ENCODE results near the gene BATF.

The BATF gene

DNA sequence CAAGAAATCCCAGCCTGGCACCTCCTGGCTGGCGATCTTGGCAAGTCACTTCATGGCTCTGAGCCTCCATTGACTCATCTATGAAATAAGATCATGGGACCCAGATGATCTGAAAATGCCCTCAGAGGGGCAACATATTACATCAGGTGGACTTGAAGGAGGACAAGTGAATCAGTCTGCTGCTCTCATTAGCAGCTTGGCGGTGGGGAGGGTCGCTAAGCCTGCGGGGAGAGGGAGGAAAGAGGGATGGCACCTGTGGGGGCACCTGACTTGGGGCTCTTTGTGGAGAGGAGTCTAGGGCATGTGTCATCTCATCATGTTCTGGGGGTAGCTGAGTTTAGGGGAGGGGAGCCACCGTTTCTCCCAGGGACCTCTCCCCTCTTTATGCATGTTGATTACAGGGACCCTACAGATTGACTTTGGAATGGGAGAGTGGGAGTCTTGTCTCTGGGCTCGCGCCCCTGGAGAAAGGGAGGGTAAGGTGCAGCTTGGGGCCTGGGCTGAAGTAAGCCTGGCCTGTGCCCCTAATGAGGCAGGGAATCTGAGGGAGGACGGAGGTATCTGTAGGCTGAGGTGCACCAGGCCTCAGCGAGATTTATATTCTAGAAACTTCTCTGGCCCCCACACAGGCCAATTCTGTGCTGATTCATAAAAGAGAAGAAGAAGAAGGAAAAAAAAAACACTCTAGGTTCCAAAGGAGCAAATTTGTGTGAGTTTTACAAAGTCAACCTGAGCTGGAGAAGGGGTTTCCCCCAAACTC, 29.3 kb upstream of the BATF start:
- DNase-seq (ENCODE audit: low read depth in 1 of 2, low spot score in 1 of 2): no peak
- in situ Hi-C loops (cut with HindIII; ENCODE audit: low pct_unique_long_range_greater_than_20kb, low sequenced_read_pairs): no loop called here
- no peak for TF ChIP-seq JUND (IDR thresholded peaks at IDR 0.05; ENCODE audit: low read depth)

DNA sequence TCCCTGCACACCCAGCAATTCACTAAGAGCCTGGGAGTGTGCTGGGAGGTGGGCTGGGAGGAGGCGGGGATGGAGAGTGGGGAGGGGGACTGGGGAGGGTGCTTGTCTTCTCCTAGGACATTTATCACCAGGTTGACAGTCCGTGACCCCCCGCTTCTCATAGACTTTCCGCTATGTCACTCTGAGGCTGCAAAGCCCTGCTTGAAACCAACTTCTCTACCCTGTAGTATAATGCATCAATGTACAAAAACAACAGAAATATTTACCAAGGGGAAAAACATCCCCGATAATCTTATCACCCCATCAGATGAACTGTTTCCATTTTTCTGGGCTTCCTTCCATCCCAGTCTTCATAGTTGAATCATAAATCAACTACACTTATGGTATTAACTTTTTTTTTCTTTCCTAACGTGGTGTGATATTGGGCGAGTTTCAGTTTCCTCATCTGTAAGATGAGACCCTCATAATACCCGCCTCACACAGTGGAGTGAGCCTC, 28.6 kb upstream of the BATF start:
- no peak for DNase-seq (ENCODE audit: low read depth in 1 of 2, low spot score in 1 of 2)
- in situ Hi-C loops (cut with HindIII; ENCODE audit: low pct_unique_long_range_greater_than_20kb, low sequenced_read_pairs): no loop called here
- no peak for TF ChIP-seq JUND (IDR thresholded peaks at IDR 0.05; ENCODE audit: low read depth)

DNA sequence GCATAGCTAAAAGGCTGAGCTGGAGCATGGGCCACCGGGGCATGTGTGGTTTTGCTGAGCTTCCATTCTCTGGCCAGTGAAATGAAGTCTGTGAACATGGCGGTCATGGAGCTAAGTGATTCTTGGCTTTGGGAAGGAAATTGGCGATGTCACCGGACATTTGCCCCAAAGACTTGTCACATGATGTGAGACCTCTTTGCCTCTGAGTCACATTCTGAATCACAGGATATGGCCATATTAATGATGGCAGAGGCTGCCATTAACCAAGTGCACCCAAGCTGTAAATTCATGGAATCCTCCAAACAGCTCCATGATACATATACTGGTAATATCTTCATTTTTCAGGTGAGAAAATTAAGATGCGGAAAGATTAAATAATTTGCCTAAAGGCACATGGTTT, 27.4 kb upstream of the BATF start:
- no peak for DNase-seq (ENCODE audit: low read depth in 1 of 2, low spot score in 1 of 2)
- no peak for TF ChIP-seq JUND (IDR thresholded peaks at IDR 0.05; ENCODE audit: low read depth)
- in situ Hi-C loops (cut with HindIII; ENCODE audit: low pct_unique_long_range_greater_than_20kb, low sequenced_read_pairs): no loop called here

DNA sequence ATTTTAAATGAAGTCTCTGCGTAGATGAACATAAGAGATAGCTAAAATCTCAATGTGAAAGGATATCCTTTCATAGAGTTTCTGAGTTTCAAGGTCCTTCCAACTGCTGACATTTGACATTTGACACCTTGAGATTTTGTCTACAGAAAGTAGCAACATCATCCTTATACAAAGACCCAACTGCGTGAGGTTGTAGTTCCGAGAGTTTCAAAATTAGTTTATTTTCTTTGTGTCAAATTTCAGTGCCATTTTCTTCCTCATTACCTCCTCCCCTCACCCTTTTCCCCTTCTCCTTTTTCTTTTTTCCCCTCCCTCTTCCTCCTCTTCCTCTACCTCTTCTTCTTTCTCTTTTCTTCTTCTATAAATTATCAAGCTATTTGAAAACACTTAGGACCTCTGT, 26.9 kb upstream of the BATF start:
- in situ Hi-C loops (cut with HindIII; ENCODE audit: low pct_unique_long_range_greater_than_20kb, low sequenced_read_pairs): no loop called here
- no peak for DNase-seq (ENCODE audit: low read depth in 1 of 2, low spot score in 1 of 2)
- TF ChIP-seq JUND (IDR thresholded peaks at IDR 0.05; ENCODE audit: low read depth): no peak

DNA sequence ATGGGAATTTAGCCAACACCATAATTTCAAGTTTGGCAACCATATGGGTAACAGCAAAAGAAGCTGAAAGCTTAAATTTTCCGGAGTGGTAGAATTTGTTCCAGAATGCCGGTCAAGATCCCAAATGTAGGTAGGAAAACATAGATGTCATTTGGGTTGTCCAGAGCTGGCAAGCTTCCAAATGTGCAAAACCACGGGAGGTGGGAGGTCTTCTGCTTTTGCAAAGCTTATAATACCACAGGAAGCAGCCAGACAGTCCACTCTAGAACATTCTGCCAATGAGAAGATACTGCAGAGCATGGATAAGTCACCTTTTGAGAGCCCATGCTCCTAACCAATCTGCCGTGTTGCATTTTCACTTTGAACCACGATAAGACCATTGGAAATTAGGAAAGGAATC, 26.4 kb upstream of the BATF start:
- in situ Hi-C loops (cut with HindIII; ENCODE audit: low pct_unique_long_range_greater_than_20kb, low sequenced_read_pairs): no loop called here
- no peak for TF ChIP-seq JUND (IDR thresholded peaks at IDR 0.05; ENCODE audit: low read depth)
- no peak for DNase-seq (ENCODE audit: low read depth in 1 of 2, low spot score in 1 of 2)

DNA sequence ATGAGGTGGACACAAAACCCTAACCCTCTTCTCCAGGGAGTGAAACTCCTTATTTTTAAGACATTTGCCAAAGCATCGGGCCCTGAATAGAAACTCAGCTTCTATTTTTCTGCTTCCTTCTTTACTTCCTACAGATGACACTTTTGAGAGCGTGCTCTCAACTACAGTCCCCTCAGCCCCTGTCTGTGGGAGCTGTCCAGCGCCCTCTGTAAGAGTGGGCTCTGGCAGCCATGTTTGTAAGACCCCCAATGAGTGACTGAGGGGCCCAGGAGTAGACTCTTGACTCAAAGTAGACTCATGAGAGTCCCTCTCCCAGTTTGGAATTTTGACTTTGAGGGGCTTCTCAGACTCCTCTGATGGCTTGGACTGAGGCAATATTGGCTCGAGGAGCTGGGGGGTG, 25.5 kb upstream of the BATF start:
- in situ Hi-C loops (cut with HindIII; ENCODE audit: low pct_unique_long_range_greater_than_20kb, low sequenced_read_pairs): no loop called here
- no peak for DNase-seq (ENCODE audit: low read depth in 1 of 2, low spot score in 1 of 2)

DNA sequence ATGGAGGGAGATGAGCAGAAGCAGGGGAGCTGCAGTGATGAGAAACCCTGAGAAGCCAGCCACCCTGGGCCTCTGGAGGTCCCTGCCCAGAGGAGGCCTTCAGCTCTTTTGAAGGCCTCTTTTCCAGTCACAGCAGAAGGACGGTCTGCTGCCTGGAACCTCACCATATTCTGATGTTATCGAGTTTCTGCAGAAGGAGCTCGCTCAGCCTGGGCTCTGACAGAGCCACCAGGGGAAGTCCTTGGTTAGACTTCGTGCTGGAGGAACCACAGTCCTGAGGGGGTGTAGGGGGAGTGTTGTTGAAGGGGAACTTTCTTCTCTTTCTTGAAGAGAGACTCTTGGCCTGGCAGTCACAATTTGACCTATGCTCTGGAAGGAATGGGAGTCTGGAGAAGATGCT, 25.1 kb upstream of the BATF start:
- in situ Hi-C loops (cut with HindIII; ENCODE audit: low pct_unique_long_range_greater_than_20kb, low sequenced_read_pairs): no loop called here
- no peak for DNase-seq (ENCODE audit: low read depth in 1 of 2, low spot score in 1 of 2)
- no peak for TF ChIP-seq JUND (IDR thresholded peaks at IDR 0.05; ENCODE audit: low read depth)

More for the DNA sequence above, 25.5 kb upstream of the BATF start:
- no peak for TF ChIP-seq JUND (IDR thresholded peaks at IDR 0.05; ENCODE audit: low read depth)

DNA sequence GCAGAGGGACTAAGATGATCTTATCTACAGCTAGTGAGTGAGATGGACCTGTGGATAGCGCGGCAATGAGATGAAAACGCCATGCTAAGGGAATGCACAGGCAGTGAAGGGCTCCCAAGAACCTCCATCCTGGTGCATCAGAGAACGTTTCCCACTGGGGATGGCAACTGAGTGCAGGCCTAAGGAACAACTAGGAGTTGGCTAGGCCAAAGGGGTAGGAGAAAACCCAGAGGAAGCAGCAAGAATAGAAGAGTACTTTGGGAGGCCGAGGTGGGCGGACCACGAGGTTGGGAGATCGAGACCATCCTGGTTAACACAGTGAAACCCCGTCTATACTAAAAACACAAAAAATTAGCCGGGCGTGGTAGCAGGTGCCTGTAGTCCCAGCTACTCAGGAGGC, 24.6 kb upstream of the BATF start:
- TF ChIP-seq JUND (IDR thresholded peaks at IDR 0.05; ENCODE audit: low read depth): no peak
- in situ Hi-C loops (cut with HindIII; ENCODE audit: low pct_unique_long_range_greater_than_20kb, low sequenced_read_pairs): no loop called here
- DNase-seq (ENCODE audit: low read depth in 1 of 2, low spot score in 1 of 2): no peak

DNA sequence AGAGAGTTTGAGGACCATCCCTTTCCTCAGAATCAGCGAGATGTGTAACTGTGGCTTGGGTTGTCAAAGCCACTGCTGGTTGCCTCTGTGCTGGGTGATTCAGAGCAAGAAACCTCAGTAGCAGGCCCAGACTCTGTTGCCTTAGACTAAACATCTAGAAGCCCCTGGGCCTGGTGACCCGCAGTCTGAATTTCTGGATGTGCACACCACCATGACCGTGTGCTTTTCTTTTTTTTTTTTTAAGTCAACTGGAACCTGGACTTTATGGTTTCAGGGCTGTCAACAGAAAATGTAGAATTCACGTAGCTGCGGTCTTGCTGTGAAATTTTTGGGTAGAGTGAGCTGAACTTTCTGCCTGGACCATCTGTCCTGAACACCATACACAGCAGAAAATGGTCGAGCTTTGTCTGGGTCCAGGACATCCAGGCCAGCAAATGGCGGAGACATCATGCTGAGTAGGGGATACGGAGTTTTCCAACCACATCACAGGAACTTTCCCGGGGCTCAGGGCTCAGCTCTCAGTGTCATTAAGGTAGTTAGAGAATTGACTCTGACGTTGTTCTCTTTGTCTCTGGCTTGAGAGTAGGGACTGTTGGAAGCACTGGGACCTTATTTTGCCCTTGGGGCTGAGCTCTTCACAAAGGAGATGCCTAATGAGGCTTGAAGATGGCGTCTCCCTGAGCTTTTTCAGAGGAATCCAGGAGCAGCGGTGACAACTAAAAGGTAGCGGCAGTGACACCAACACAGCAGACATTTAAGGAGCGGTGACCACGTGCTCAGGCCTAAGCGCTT, 23.0 kb upstream of the BATF start:
- no peak for TF ChIP-seq JUND (IDR thresholded peaks at IDR 0.05; ENCODE audit: low read depth)
- DNase-seq (ENCODE audit: low read depth in 1 of 2, low spot score in 1 of 2): no peak
- in situ Hi-C loops (cut with HindIII; ENCODE audit: low pct_unique_long_range_greater_than_20kb, low sequenced_read_pairs): no loop called here

DNA sequence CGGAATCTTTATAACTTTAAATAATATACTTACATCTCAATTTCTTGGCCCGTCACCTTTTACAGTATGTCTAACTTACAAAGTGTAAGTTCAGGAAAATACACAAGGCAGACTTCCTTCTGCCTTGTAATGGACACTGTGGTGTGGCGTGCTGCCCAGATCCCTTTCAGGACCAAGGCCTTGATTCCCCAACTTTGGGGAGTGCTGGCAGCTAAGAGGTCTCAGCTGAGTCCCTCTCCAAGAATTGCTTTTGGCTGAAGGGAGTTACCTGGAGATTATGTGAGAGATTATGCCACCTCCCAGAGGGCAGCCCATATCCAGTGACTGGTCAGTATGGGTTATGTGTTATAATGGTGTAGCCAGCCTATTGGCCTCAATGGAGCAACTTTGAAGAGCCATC, 21.2 kb upstream of the BATF start:
- in situ Hi-C loops (cut with HindIII; ENCODE audit: low pct_unique_long_range_greater_than_20kb, low sequenced_read_pairs): no loop called here
- no peak for TF ChIP-seq JUND (IDR thresholded peaks at IDR 0.05; ENCODE audit: low read depth)
- no peak for DNase-seq (ENCODE audit: low read depth in 1 of 2, low spot score in 1 of 2)

DNA sequence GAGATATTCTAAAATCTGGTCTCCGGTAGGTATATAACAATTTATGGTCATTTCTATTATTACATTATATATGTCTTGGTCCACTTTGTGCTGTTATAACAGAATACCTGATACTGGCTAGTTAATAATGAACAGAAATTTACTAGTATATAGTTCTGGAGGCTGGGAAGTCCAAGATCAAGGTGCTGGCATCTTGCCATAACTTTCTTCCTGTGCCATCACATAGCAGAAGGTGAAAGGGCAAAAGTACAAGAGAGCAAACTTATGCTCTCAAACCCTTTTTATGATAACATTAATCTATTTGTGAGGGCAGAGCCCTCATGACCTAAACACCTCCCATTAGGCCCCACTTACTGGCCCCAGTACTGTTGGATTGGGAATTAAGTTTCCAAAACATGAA, 17.9 kb upstream of the BATF start:
- no peak for TF ChIP-seq JUND (IDR thresholded peaks at IDR 0.05; ENCODE audit: low read depth)
- no peak for DNase-seq (ENCODE audit: low read depth in 1 of 2, low spot score in 1 of 2)
- in situ Hi-C loops (cut with HindIII; ENCODE audit: low pct_unique_long_range_greater_than_20kb, low sequenced_read_pairs): no loop called here

DNA sequence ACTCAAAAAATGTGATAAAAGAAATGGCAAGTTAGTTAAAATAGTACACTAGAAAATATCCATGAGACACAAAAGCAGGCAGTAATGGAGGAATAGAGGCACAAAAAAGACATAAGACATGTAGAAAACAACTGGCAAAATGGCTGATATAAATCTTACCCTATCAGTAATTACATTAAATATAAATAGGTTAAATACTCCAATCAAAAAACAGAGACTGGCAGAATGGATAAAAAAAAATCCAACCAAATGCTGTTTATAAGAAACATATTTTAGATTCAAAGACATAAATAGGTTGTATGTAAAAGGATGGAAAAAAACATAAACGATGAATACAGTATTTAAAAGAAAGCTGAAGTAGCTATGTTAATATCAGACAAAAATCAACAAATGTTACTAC, 15.3 kb upstream of the BATF start:
- TF ChIP-seq JUND (IDR thresholded peaks at IDR 0.05; ENCODE audit: low read depth): no peak

DNA sequence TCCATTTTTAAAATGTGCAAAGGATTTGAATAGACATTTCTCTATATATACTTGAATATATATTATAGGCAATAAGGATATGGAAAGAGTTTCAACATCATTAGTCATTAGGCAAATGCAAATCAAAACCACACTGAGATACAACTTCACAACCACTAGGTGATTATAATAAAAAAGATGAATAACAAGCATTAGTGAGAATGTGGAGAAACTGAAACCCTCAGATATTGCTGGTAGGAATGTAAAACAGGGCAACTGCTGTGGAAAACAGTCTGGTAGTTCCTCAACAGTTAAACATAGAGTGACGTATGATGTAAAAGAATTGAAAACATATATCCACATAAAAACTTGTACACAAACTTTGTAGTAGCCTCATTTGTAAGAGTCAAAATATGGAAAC, 11.7 kb upstream of the BATF start:
- in situ Hi-C loops (cut with HindIII; ENCODE audit: low pct_unique_long_range_greater_than_20kb, low sequenced_read_pairs): no loop called here
- no peak for TF ChIP-seq JUND (IDR thresholded peaks at IDR 0.05; ENCODE audit: low read depth)
- DNase-seq (ENCODE audit: low read depth in 1 of 2, low spot score in 1 of 2): no peak

More for the DNA sequence above, 15.3 kb upstream of the BATF start:
- no peak for DNase-seq (ENCODE audit: low read depth in 1 of 2, low spot score in 1 of 2)
- in situ Hi-C loops (cut with HindIII; ENCODE audit: low pct_unique_long_range_greater_than_20kb, low sequenced_read_pairs): no loop called here

All from T47D (cell line).